GM21423 (cell line): ENCODE measurements around the gene NUAK2.

Source experiments
- ATAC-seq: cut with Tn5 transposase; IDR thresholded peaks from one replicate; pipeline ENCODE4 v1.9.1; 2021; ENCODE audit warnings: mild to moderate bottlenecking, moderate library complexity; ENCODE audit not compliant: unreplicated experiment

Gene NUAK2

GRCh38 chr1:205259324-205259832 is 62.2 kb downstream of the NUAK2 start:
- no peak for ATAC-seq

GRCh38 chr1:205258719-205259118 is 62.8 kb downstream of the NUAK2 start:
- no peak for ATAC-seq

DNA sequence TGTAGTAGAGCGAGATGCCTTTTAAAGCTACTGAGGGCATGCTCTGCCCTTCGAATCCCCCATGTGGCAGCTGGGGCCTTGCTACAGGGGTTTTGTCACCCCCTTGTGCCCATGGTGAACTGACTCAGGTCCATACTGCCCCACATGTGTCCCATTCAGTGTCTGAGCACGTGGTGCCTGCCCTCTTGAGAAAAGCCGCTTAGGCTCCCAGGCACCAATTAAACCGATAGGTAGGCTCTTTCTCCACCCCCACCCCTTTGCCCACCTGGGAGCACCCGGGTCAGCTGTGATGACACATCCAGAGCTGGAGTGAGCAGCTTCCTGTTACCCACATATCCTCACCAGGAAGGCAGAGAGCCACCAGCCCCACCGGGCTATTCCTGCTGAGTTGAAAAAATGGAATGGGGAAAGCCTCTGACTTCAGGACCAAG is 63.3 kb downstream of the NUAK2 start:
- no peak for ATAC-seq

DNA sequence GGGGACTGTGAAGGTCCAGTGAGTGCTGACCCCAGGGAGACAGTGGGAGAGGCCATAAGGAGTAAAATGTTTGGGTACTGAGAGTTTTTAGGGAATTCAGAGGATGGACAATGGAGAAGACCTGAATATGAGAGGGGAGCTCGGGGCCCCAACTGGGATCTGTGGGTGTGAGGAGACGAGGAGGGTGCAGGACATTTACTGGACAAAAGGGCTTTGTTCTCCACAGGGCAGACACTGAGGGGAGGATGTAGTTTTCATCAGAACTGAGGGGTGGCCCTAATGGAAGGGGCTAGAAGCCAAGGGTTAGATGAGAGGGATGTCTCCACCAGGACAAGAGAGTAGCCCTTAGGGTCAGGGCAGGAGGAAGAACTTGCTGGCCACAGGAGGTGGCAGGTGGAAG is 63.8 kb downstream of the NUAK2 start:
- no peak for ATAC-seq

- ATAC-seq: no peak
These were observed 64.5 kb downstream of the NUAK2 start for GRCh38 chr1:205256951-205257625.

DNA sequence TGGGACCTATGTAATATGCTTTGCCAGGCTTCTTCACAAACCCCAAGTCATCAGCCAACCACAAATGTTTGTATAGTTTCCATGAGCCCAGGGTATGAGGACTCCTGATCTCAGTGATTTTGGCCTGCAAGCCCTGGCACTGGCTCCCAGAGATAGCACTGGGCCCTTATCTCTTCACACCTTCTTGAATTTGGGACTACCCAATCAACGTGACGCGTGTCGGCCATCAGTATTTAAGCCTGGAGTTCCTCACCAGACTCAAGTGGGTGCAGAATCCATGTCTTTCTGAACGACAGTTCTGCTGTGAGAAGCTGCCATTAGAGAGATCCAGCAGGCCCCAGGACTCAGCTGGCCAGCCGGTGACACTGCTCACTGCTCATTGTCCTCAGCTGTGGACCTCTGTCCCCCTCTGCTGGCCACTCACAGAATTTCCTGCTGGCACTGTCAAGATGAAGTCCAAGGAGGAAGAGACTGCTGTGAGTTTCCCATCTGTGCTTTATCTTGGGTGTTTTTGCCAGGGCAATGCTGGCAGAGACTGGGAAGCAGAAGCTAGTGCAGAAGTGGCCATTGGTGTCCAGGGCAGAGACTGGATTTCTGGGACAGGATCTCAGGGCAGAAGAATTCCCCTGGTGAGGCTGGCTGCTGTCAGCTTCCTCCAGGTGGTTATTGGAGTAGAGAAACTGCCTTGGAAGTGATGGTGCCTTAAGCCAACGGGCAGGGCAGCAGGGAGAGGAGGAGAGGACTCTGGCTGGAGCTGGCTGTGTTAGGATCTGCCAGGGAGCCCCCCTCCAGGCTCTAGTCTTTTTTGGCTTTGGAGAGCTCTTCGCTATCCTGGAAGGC is 65.4 kb downstream of the NUAK2 start:
- no peak for ATAC-seq
